LNCaP clone FGC (cell line): ENCODE results near the gene PHLDA3.

Experiments used
- DNase-seq: peaks from one replicate; pipeline ENCODE4 v3.0.0-alpha.2; 2011; ENCODE audit warnings: low read depth
- H3K4me3 ChIP-seq: 2 replicates; pipeline ENCODE4 v1.5.1; 2011; ENCODE audit warnings: mild to moderate bottlenecking, low read depth, low read length, control low read depth
- TF ChIP-seq, protein P1 (sequence below): IDR thresholded peaks from 2 replicates; pipeline ENCODE4 v1.5.1; 2012; ENCODE audit warnings: mild to moderate bottlenecking; ENCODE audit not compliant: control insufficient read depth, insufficient read depth; ENCODE audit errors: extremely low read depth

The PHLDA3 gene

DNA sequence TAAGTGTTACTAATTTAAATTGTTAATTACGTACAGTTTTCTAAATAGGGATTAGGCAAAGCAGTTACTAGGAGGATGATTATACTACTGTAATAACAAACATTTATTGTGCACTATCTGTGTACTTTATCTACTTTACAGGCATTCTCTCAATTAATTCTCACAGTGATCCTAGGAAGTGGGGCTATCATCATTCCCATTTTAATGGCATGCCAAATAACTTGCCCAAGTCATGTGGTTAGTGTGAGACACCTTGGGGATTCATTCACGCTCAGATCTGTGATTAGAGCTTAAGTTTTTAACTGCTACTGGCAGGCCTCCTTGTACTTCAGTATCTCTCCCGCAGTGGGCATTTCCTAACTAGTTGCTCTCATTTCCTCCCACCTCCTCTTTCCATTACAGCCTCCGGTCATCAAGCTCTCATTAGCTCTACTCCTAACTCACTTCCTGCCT lies 11.5 kb downstream of the PHLDA3 start:
- peak; percentile 63 for DNase-seq
- no peak overlapping the region for H3K4me3 ChIP-seq
- TF ChIP-seq, protein P1, sequence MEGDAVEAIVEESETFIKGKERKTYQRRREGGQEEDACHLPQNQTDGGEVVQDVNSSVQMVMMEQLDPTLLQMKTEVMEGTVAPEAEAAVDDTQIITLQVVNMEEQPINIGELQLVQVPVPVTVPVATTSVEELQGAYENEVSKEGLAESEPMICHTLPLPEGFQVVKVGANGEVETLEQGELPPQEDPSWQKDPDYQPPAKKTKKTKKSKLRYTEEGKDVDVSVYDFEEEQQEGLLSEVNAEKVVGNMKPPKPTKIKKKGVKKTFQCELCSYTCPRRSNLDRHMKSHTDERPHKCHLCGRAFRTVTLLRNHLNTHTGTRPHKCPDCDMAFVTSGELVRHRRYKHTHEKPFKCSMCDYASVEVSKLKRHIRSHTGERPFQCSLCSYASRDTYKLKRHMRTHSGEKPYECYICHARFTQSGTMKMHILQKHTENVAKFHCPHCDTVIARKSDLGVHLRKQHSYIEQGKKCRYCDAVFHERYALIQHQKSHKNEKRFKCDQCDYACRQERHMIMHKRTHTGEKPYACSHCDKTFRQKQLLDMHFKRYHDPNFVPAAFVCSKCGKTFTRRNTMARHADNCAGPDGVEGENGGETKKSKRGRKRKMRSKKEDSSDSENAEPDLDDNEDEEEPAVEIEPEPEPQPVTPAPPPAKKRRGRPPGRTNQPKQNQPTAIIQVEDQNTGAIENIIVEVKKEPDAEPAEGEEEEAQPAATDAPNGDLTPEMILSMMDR = no peak

DNA sequence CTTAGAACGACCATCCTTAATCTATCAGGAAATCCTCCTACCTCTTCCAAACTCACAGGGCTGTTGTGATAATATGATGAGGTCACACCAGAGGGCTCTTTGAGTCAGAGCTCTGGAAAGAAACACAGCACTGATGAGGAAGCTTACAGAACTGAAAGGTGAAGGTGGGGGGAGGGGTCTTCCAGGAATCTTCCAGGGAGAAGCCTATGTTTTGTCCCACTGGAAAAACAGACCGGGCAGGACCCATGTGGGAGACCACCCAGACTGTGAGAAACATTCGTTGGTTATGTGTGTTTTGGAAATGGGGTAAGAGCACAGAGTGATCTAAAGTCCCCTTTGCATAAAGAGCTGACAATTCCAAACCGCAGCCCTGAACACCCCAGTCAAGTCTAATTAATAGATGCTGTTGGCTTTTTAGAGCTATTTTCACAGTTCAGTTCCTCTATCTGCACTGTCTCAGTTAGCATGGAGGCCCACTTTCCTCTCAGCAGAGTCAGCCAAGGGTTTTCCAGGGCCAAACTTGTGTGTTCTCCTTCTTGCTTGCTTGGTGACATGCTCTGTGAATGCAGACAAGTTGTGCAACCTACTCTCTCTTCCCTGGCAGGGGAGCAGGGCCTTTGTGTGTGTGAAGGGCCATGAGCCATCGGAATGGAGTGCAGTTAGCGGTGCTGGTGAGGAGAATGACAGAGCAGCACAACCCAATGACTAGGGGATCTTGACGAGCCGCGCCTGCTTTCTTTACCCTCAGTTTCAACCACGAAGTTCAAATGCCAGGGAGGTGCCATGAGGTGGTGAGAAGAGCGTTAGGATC lies 12.3 kb downstream of the PHLDA3 start:
- DNase-seq = no peak
- H3K4me3 ChIP-seq = no peak overlapping the region
- TF ChIP-seq, protein P1 = no peak

GRCh38 chr1:201455098-201455497 lies 13.9 kb downstream of the PHLDA3 start:
- DNase-seq = no peak

GRCh38 chr1:201454608-201455007 lies 14.4 kb downstream of the PHLDA3 start:
- H3K4me3 ChIP-seq = no peak overlapping the region
- DNase-seq = no peak

More at GRCh38 chr1:201455098-201455497, 13.9 kb downstream of the PHLDA3 start:
- H3K4me3 ChIP-seq = no peak overlapping the region
- TF ChIP-seq, protein P1 = no peak

GRCh38 chr1:201452866-201453265 lies 16.1 kb downstream of the PHLDA3 start:
- no peak for DNase-seq
- TF ChIP-seq, protein P1 = no peak
- H3K4me3 ChIP-seq = no peak overlapping the region

More at GRCh38 chr1:201454608-201455007, 14.4 kb downstream of the PHLDA3 start:
- TF ChIP-seq, protein P1 = no peak

GRCh38 chr1:201450721-201451291 lies 18.2 kb downstream of the PHLDA3 start:
- DNase-seq = no peak
- TF ChIP-seq, protein P1 = no peak
- H3K4me3 ChIP-seq = no peak overlapping the region
